Adrenal gland (tissue), 5 donors: ENCODE results near the gene LRRC8B.

ENCODE experiments used
- POLR2A ChIP-seq, 2 donors: fragments of 450-650 bp; IDR thresholded peaks; one replicate each; pipeline ENCODE4 v1.6.1; 2017; ENCODE audit warnings: antibody characterized with exemption in 2 of 2, mild to moderate bottlenecking in 2 of 2, moderate library complexity in 1 of 2
- TF ChIP-seq, protein P1 (sequence below), 6 experiments: fragments of 450-650 bp in 4 of 6; fragments of 200-600 bp in 2 of 6; sonication (generic) in 1 of 6; IDR thresholded peaks; 1 replicate in 5 of 6; 2 replicates in 1 of 6; pipeline versions ENCODE4 v1.5.1 to v1.8.0; 2016 to 2021; ENCODE audit warnings: antibody characterized with exemption in 6 of 6, mild to moderate bottlenecking in 2 of 6, moderate library complexity in 1 of 6
- donor health status: DM: no; HTN: no; CAD: no.

DNA sequence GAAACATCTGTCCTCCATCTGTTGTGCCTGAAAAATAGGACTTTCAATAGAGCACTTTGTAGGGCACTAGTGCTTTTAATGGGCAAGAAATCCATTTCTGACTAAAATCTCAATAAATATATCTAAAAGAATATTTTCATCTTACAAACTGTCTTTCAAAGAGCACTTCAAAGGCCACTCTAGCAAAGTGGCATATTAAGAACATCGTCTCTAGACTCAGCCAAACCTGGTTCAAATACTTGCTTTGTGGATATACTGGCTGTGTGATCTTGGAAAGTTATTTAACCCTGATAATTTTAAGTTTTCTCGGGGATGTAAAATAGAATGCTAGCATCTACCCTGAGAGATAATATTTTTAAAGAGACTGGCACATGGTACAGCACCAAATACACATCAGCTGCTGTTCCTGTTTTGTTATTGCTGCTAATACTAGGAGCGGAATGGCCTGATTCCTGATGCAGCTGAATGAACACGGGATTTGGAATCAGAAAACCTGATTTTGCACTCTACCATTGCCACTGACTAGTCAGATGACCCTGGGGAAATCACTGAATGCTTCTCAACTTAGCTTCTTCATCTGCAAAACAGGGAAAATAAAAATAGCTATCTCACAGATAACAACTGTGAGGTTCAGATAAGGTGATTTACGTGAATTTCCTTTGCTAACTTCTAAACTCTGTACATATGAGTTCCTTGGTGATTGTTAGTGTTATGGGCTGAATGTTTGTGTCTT lies 83.1 kb downstream of the LRRC8B start:
- no peak for TF ChIP-seq POLR2A (IDR thresholded peaks at IDR 0.05)
- TF ChIP-seq, protein P1, sequence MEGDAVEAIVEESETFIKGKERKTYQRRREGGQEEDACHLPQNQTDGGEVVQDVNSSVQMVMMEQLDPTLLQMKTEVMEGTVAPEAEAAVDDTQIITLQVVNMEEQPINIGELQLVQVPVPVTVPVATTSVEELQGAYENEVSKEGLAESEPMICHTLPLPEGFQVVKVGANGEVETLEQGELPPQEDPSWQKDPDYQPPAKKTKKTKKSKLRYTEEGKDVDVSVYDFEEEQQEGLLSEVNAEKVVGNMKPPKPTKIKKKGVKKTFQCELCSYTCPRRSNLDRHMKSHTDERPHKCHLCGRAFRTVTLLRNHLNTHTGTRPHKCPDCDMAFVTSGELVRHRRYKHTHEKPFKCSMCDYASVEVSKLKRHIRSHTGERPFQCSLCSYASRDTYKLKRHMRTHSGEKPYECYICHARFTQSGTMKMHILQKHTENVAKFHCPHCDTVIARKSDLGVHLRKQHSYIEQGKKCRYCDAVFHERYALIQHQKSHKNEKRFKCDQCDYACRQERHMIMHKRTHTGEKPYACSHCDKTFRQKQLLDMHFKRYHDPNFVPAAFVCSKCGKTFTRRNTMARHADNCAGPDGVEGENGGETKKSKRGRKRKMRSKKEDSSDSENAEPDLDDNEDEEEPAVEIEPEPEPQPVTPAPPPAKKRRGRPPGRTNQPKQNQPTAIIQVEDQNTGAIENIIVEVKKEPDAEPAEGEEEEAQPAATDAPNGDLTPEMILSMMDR (IDR thresholded peaks at IDR 0.05): no peak
